ENCODE measurements around the gene FAM234A. TPM values are rescaled to one million over a fixed set of nuclear protein-coding genes. Genes with fewer than 3 reads are reported as not detected.

Gene FAM234A
- 34.1 TPM for polyA plus RNA-seq (2012; ENCODE audit: low read depth, missing spikeins)

- DNase-seq (ENCODE audit: insufficient read length, low spot score) (peak; percentile 89), FAIRE-seq (peak; percentile 98)
- no peak for TF ChIP-seq PAX5 (IDR thresholded peaks at IDR 0.05; ENCODE audit: insufficient read depth, low read length, severe bottlenecking)
- peak; percentile 89 for TF ChIP-seq POLR2AphosphoS5 (IDR thresholded peaks at IDR 0.05; ENCODE audit: low read depth, low read length)
- peak; percentile 25; the same call in 1 of the 2 replicates for TF ChIP-seq SPI1 (IDR thresholded peaks at IDR 0.05; ENCODE audit: low read depth, low read length)
- TF ChIP-seq POLR2A (IDR thresholded peaks at IDR 0.05; ENCODE audit: low read depth, low read length): peak; percentile 90
- no peak; the same call in none of the 2 replicates for TF ChIP-seq POU2F2 (IDR thresholded peaks at IDR 0.05; ENCODE audit: low read depth, low read length)
- TF ChIP-seq TAF1 (IDR thresholded peaks at IDR 0.05; ENCODE audit: low read depth, low read length): peak; percentile 78
Measured at GRCh38 chr16:234468-235305, at the start of gene FAM234A. Gene FAM234A, plus strand, starts transcription at chr16:234821. Its CDS starts 19,593 bp downstream, at chr16:254414.

GRCh38 chr16:185213-185612 is 49.4 kb upstream of the FAM234A start:
- no peak for DNase-seq (ENCODE audit: insufficient read length, low spot score)
- FAIRE-seq: no peak
- no peak for TF ChIP-seq PAX5 (IDR thresholded peaks at IDR 0.05; ENCODE audit: insufficient read depth, low read length, severe bottlenecking)
- TF ChIP-seq POLR2A (IDR thresholded peaks at IDR 0.05; ENCODE audit: low read depth, low read length): no peak
- TF ChIP-seq POLR2AphosphoS5 (IDR thresholded peaks at IDR 0.05; ENCODE audit: low read depth, low read length): no peak
- TF ChIP-seq SPI1 (IDR thresholded peaks at IDR 0.05; ENCODE audit: low read depth, low read length): no peak
- TF ChIP-seq POU2F2 (IDR thresholded peaks at IDR 0.05; ENCODE audit: low read depth, low read length): no peak
- no peak for TF ChIP-seq TAF1 (IDR thresholded peaks at IDR 0.05; ENCODE audit: low read depth, low read length)

- FAIRE-seq: no peak
- DNase-seq (ENCODE audit: insufficient read length, low spot score): no peak
- TF ChIP-seq POLR2A (IDR thresholded peaks at IDR 0.05; ENCODE audit: low read depth, low read length) (no peak), SPI1 (IDR thresholded peaks at IDR 0.05; ENCODE audit: low read depth, low read length) (no peak), POU2F2 (IDR thresholded peaks at IDR 0.05; ENCODE audit: low read depth, low read length) (no peak), TAF1 (IDR thresholded peaks at IDR 0.05; ENCODE audit: low read depth, low read length) (no peak), POLR2AphosphoS5 (IDR thresholded peaks at IDR 0.05; ENCODE audit: low read depth, low read length) (no peak), PAX5 (IDR thresholded peaks at IDR 0.05; ENCODE audit: insufficient read depth, low read length, severe bottlenecking) (no peak)
Measured at GRCh38 chr16:185691-186090, 48.9 kb upstream of the FAM234A start.

GRCh38 chr16:187330-187729 is 47.3 kb upstream of the FAM234A start:
- TF ChIP-seq PAX5 (IDR thresholded peaks at IDR 0.05; ENCODE audit: insufficient read depth, low read length, severe bottlenecking) (no peak), POU2F2 (IDR thresholded peaks at IDR 0.05; ENCODE audit: low read depth, low read length) (no peak), POLR2AphosphoS5 (IDR thresholded peaks at IDR 0.05; ENCODE audit: low read depth, low read length) (no peak), TAF1 (IDR thresholded peaks at IDR 0.05; ENCODE audit: low read depth, low read length) (no peak), SPI1 (IDR thresholded peaks at IDR 0.05; ENCODE audit: low read depth, low read length) (no peak), POLR2A (IDR thresholded peaks at IDR 0.05; ENCODE audit: low read depth, low read length) (no peak)
- DNase-seq (ENCODE audit: insufficient read length, low spot score) (no peak), FAIRE-seq (no peak)

- DNase-seq (ENCODE audit: insufficient read length, low spot score): no peak
- peak; percentile 83 for FAIRE-seq
- TF ChIP-seq POLR2AphosphoS5 (IDR thresholded peaks at IDR 0.05; ENCODE audit: low read depth, low read length): no peak
- TF ChIP-seq POLR2A (IDR thresholded peaks at IDR 0.05; ENCODE audit: low read depth, low read length): no peak
- no peak for TF ChIP-seq TAF1 (IDR thresholded peaks at IDR 0.05; ENCODE audit: low read depth, low read length)
- no peak for TF ChIP-seq SPI1 (IDR thresholded peaks at IDR 0.05; ENCODE audit: low read depth, low read length)
- no peak for TF ChIP-seq PAX5 (IDR thresholded peaks at IDR 0.05; ENCODE audit: insufficient read depth, low read length, severe bottlenecking)
- no peak for TF ChIP-seq POU2F2 (IDR thresholded peaks at IDR 0.05; ENCODE audit: low read depth, low read length)
Measured at GRCh38 chr16:188674-189073, 45.9 kb upstream of the FAM234A start.

GRCh38 chr16:189604-190186 is 44.9 kb upstream of the FAM234A start:
- no peak for FAIRE-seq
- DNase-seq (ENCODE audit: insufficient read length, low spot score): no peak
- TF ChIP-seq TAF1 (IDR thresholded peaks at IDR 0.05; ENCODE audit: low read depth, low read length) (no peak), POLR2A (IDR thresholded peaks at IDR 0.05; ENCODE audit: low read depth, low read length) (peak; percentile 19; the same call in 1 of the 2 replicates), PAX5 (IDR thresholded peaks at IDR 0.05; ENCODE audit: insufficient read depth, low read length, severe bottlenecking) (no peak)

GRCh38 chr16:191831-192230 is 42.8 kb upstream of the FAM234A start:
- no peak for TF ChIP-seq SPI1 (IDR thresholded peaks at IDR 0.05; ENCODE audit: low read depth, low read length)
- no peak for TF ChIP-seq PAX5 (IDR thresholded peaks at IDR 0.05; ENCODE audit: insufficient read depth, low read length, severe bottlenecking)
- no peak for TF ChIP-seq TAF1 (IDR thresholded peaks at IDR 0.05; ENCODE audit: low read depth, low read length)
- TF ChIP-seq POLR2AphosphoS5 (IDR thresholded peaks at IDR 0.05; ENCODE audit: low read depth, low read length): no peak
- no peak for TF ChIP-seq POU2F2 (IDR thresholded peaks at IDR 0.05; ENCODE audit: low read depth, low read length)
- TF ChIP-seq POLR2A (IDR thresholded peaks at IDR 0.05; ENCODE audit: low read depth, low read length): no peak
- no peak for DNase-seq (ENCODE audit: insufficient read length, low spot score)
- FAIRE-seq: peak; percentile 20

GRCh38 chr16:192686-193085 is 41.9 kb upstream of the FAM234A start:
- DNase-seq (ENCODE audit: insufficient read length, low spot score): no peak
- no peak for TF ChIP-seq POLR2A (IDR thresholded peaks at IDR 0.05; ENCODE audit: low read depth, low read length)
- no peak for TF ChIP-seq POLR2AphosphoS5 (IDR thresholded peaks at IDR 0.05; ENCODE audit: low read depth, low read length)
- TF ChIP-seq TAF1 (IDR thresholded peaks at IDR 0.05; ENCODE audit: low read depth, low read length): no peak
- no peak for TF ChIP-seq PAX5 (IDR thresholded peaks at IDR 0.05; ENCODE audit: insufficient read depth, low read length, severe bottlenecking)
- TF ChIP-seq POU2F2 (IDR thresholded peaks at IDR 0.05; ENCODE audit: low read depth, low read length): no peak
- TF ChIP-seq SPI1 (IDR thresholded peaks at IDR 0.05; ENCODE audit: low read depth, low read length): no peak
- FAIRE-seq: no peak

GRCh38 chr16:193441-193840 is 41.2 kb upstream of the FAM234A start:
- FAIRE-seq (no peak), DNase-seq (ENCODE audit: insufficient read length, low spot score) (no peak)
- TF ChIP-seq POLR2A (IDR thresholded peaks at IDR 0.05; ENCODE audit: low read depth, low read length) (no peak), TAF1 (IDR thresholded peaks at IDR 0.05; ENCODE audit: low read depth, low read length) (no peak), SPI1 (IDR thresholded peaks at IDR 0.05; ENCODE audit: low read depth, low read length) (no peak), PAX5 (IDR thresholded peaks at IDR 0.05; ENCODE audit: insufficient read depth, low read length, severe bottlenecking) (no peak), POU2F2 (IDR thresholded peaks at IDR 0.05; ENCODE audit: low read depth, low read length) (no peak), POLR2AphosphoS5 (IDR thresholded peaks at IDR 0.05; ENCODE audit: low read depth, low read length) (no peak)

All from GM12891 (cell line).